ENCODE results near the gene TAS2R41.

TAS2R41 gene, protein sequence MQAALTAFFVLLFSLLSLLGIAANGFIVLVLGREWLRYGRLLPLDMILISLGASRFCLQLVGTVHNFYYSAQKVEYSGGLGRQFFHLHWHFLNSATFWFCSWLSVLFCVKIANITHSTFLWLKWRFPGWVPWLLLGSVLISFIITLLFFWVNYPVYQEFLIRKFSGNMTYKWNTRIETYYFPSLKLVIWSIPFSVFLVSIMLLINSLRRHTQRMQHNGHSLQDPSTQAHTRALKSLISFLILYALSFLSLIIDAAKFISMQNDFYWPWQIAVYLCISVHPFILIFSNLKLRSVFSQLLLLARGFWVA

DNA sequence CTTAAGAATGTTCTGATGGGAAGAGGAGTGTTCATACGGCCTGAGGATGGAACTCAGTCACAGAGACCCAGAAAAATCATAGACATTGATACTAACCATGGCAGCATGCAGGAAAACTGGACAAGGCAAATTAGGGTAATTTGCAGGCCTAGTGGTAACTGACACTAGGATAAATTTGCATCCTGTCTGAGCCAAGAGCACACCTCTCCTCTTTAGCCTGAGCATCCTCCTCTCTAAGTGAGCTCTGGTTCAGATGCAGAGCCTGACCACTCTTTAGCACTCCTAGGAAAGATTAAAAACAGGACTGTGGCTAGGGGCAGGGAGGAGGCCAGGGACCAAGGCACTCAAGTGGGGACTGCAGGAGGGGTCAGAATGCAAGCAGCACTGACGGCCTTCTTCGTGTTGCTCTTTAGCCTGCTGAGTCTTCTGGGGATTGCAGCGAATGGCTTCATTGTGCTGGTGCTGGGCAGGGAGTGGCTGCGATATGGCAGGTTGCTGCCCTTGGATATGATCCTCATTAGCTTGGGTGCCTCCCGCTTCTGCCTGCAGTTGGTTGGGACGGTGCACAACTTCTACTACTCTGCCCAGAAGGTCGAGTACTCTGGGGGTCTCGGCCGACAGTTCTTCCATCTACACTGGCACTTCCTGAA lies at the start of gene TAS2R41:
Gene TAS2R41 (plus strand): TSS at position 373 of the 650 bp plus-strand sequence. CDS start 0 bp downstream, at position 373.
- in situ Hi-C loops (cut with MboI; ENCODE audit: low sequenced_read_pairs), result no loop called here

DNA sequence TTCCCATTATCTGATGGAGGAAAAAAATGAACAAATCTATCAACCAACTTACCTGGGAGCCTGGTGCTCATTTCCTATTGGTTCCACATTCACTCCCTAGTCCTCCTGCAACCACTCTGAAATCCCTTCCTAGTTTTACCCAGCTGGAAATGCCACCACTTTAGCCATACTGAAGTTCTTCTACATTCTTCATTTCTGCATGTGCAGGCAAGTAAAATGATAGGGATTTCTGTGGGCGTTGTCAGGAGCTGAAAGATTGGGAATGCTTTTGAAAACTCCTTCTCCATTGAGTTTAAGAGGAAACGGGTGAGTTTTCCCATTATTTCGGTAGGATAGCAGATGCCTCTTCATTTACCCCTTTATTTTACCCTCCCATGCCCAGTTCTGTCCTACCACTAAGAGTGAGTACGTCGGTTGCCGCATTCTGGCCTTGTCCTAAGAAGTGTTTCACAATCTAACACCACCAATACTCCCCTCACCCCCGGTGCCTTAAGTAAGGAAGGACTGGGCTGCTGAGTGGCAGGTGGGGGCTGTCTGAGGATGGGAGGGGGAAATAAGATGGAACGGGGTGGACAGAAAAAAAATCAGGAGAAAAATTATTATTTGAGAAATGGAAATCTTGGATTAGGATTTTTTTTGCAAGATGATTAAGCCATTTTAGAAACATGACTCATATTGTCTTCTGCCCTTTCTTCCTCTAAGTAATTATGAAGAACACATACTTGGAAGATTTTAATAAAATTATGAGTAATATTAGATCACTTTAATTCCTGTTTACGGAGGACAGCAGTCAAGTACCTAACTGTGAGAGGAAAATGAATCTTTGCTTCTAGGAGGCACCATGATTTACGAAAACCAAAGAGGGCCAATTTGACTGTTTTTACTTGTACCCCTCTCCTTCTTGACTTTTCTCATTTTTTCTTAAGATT lies 47.6 kb upstream of the TAS2R41 start:
- in situ Hi-C loops (cut with MboI; ENCODE audit: low sequenced_read_pairs), result no loop called here

DNA sequence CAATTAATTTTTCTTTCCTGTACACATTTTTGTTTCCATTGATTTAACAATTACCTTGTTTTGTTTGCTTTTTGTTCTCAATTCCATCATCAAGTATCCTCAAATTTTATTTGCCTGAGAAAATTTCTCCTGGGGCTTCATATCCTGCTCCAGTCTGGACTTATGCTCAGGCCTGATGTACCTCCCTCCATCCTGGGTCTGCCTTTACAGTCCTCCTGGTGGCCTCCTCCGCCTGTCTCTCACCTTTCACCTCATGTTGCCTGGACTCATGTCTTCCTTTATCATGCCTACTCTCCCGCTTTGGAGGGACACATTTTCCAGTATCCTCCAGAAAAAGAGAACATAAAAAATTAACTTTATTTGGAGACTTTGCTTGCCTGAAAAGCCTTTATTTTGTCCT lies 46.6 kb upstream of the TAS2R41 start:
- in situ Hi-C loops (cut with MboI; ENCODE audit: low sequenced_read_pairs), result no loop called here

DNA sequence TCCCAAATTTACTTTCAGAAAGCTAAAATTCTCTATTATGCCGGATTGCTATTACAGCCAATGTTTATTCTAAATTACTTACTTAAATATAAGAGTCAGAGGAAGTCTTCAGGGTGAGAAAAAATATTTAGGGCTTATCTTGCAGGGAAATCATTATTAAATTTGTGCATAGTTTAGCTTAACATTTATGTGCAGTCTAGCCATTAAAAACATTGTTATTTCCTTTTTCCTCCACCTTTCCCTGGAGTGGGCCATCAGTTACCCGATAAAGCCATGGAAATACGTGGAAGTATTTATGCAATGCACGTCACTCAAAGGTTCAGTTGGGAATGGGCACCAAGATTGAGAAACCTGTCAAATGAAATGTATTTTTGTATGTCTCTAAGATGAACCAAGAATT lies 43.9 kb upstream of the TAS2R41 start:
- in situ Hi-C loops (cut with MboI; ENCODE audit: low sequenced_read_pairs), result no loop called here

DNA sequence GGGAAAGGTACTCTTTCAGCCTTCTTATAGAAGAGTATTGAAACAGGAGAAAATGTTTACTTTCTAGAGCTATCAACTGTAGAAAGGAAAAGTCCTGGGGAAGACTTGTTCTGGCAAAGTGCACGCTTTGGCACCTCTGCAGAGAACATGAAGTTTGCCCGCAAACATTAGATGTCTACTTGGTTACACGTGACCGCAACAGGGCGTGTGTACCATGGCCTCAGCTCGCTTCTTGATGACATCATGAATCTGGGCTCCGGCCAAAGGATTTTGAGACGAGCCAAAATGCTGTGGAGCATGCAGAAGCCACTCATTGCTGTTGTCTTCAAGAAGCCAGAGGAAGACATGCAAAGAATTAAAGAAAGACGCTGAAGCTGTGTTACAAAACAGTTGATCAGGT lies 43.0 kb upstream of the TAS2R41 start:
- in situ Hi-C loops (cut with MboI; ENCODE audit: low sequenced_read_pairs), result no loop called here

DNA sequence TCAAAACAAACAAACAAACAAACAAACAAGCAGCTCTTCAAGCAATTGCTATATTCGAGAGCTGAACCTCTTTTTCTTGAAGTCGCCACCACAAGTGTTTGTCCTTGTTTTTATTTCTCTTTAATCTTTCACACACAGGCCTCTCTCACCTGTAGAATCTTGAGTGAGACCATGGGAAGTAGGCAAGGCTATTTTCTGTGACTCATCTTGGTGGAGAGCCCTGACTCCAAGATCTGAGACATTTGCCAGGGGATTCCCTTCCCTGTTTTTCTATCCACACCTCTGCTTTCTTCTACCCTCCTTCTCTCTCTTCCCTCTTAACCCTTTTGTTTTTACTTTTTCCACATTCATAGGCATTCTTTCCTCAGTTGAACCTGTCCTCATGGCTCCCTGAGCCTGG lies 42.4 kb upstream of the TAS2R41 start:
- in situ Hi-C loops (cut with MboI; ENCODE audit: low sequenced_read_pairs), result no loop called here

DNA sequence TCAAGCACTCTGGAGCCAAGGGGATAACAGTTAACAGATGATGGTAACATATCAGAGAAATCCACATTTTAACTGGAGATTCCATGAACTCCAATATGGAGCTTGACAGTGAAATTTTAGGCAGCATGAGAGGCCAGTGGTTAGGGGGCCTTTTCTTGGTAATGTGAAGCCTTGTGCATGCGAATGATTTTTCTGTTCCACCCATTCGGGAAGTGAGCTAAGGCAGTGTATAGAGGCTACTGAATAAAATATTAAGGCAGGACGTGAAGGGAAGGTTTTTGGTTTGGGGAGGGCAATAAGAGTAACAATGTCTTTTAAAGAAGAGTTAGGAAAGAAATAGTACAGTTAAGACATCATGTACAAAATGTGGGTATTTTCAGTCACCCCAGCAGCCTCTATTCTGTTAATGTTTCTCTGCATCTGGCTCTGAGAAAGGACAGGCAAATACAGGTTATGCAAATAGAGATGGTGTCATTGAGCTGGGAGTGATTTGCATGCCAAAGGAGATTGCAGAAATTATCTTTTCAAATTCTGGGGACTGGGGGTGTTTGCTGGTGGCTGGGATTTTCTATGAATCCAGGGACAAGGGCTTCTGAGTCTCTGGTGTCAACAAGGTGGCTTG lies 41.2 kb upstream of the TAS2R41 start:
- in situ Hi-C loops (cut with MboI; ENCODE audit: low sequenced_read_pairs), result no loop called here

DNA sequence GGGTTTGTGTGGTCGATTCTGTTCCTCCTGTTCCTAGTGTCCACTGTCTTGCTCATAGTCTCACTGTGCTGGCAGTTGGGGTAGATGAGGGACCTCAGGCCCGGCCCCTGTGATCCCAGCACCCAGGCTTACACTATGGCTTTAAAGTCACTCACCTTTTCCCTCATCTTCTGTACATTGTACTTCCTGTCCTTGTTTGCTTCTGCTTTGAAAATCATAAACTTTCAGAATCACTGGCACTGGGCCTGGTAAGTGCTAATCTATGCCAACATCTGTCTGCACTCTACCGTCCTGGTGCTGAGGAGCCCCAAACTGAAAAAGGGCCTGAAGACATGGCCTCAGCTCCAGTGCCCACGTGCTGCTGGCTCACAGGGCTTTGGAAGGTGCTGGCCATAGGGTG lies 40.1 kb upstream of the TAS2R41 start:
- in situ Hi-C loops (cut with MboI; ENCODE audit: low sequenced_read_pairs), result no loop called here

DNA sequence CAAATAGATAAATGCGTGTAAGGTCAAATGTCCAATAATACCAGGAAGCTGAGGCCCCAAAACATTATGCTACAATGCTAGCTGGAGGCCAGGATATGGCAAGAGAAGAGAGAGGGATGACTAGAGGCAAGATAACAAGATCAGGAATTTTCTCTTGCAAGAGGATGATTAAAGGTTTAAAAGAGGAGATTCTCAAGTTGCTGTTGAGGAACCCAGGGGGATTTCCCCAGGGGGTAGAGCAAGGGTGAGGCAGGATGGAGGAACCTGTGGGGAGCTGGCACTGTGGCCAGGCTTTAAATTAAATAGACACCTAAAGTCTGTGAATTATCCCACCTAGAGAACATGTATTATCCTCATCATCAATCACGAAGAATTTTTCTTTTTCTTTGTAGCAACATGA lies 37.8 kb upstream of the TAS2R41 start:
- in situ Hi-C loops (cut with MboI; ENCODE audit: low sequenced_read_pairs), result no loop called here

DNA sequence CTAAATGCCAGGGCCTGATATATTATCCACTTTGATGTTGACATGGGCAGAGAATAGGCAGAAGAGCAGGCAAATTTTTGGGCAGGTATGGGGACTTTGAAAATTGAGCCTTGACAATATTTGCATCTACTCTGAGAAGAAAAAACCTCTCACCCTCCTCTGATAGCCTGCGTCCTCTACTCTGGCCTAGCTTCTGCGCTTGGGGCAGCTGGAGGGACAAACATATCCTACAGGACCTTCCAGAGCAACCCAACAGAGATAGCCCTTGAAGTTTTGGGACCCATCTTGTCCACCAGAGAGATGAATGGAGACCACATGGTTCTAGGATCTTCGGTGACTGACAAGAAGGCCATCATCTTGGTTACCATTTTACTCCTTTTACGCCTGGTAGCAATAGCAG lies 34.5 kb upstream of the TAS2R41 start, which contains the start of gene TAS2R60:
Gene TAS2R60 (plus strand): TSS at position 301 of the 400 bp plus-strand sequence. CDS start 0 bp downstream, at position 301.
- in situ Hi-C loops (cut with MboI; ENCODE audit: low sequenced_read_pairs), result no loop called here

DNA sequence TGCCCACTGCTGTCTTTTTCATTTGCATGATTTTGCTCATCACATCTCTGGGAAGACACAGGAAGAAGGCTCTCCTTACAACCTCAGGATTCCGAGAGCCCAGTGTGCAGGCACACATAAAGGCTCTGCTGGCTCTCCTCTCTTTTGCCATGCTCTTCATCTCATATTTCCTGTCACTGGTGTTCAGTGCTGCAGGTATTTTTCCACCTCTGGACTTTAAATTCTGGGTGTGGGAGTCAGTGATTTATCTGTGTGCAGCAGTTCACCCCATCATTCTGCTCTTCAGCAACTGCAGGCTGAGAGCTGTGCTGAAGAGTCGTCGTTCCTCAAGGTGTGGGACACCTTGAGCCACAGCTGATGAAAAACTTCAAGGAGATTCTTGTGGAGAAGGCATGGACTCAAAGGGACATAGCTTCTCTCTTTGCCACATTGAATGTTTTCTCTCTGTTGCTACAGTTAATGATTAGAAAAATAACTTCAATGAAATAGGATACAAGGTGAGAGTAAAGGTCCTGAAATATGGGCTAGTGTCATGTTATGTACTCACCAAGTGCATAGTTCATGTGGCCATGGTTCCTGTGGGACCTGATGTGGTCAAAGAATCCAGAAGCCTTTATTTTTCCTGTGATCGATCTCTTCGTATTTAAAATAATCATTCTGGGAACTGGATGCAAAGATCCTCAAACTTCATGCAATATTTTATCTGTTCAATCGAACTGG lies 33.5 kb upstream of the TAS2R41 start:
- in situ Hi-C loops (cut with MboI; ENCODE audit: low sequenced_read_pairs), result no loop called here

DNA sequence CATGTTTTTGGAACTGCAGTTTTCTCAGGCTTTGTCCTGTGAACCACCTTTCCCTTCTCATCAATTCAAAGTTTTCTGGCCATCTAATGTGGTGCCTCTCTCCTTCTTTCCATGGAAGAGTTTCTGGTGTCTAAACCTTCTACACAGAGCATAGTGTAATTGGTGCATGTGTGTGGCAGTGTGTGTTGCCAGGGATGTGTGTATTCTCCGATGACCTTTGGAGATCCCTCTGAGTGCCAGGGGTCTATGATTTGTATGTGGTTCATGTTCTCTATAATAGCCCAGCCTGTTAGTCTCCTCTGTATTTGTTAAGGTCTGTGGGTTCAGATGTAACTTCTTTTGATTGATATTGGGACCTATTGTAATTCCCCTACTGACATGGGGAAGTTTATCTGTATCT lies 32.9 kb upstream of the TAS2R41 start:
- in situ Hi-C loops (cut with MboI; ENCODE audit: low sequenced_read_pairs), result no loop called here

DNA sequence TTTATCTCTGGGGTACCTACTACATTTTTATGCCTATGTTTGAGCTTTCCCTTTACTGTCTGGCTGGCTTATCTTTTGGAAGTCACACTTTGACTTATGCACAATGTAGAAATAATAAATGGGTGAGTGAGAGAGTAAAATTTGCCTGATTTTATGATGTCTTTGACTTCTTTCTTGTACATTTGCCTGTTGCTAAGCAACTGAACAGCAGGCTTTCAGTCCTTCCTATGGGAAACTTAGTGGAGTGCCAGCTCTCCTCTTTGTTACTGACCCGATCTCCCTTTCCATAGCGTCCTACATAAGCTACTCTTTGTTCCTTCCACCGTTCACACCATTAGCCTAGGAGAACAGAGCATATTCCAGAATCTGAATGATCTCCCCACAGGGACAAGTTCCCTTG lies 30.2 kb upstream of the TAS2R41 start:
- in situ Hi-C loops (cut with MboI; ENCODE audit: low sequenced_read_pairs), result no loop called here

DNA sequence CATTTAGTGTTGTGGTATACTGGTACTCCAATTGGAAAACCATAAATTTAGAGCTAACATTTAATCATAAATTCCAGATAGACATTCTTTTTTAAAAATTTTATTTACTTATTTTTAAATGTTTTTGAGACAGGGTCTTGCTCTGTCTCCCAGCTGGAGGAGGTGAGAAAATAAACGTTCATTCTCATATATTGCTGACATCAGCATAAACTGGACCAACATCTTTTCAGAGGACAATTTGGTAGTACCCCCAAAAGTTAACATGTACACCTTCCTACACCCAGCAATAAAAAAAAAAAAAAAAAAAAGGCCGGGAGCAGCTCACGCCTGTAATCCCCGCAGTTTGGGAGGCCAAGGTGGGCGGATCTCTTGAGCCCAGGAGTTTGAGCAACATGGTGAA lies 29.2 kb upstream of the TAS2R41 start:
- in situ Hi-C loops (cut with MboI; ENCODE audit: low sequenced_read_pairs), result no loop called here

DNA sequence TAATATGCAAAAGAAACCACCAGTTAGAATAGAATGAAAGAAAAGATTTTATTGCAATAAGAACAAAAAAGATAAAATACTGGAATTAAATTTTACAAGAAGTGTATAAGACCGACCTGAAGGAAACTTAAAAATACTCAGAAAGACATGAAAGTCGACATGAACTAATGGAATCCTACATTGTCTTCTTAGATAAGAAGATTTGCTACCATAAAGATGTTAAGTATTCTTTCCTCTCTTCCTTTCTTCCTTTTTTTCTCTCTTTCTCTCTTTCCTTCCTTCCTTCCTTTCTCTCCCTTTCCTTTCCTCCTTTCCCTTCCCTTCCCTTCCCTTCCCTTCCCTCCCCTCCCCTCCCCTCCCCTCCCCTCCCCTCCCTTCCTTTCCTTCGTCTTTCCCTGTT lies 27.9 kb upstream of the TAS2R41 start:
- in situ Hi-C loops (cut with MboI; ENCODE audit: low sequenced_read_pairs), result no loop called here

DNA sequence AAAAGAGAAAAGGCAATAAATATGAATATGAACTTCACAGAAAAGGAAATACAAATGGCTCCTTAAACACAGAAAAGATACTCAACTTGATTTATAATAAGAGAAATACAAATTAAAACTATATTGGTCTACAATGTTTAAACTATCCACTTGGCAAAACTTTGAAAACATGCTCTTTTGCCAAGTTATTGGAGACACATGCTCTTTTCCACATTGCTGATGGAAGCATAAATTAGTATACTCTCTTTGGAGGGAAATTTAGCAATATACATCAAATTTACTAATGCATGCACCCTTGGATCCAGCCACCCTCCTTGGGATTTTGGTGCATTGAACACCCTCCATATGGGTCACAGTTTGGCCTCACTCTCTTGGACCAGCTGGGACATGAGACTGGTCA lies 26.6 kb upstream of the TAS2R41 start:
- in situ Hi-C loops (cut with MboI; ENCODE audit: low sequenced_read_pairs), result no loop called here

DNA sequence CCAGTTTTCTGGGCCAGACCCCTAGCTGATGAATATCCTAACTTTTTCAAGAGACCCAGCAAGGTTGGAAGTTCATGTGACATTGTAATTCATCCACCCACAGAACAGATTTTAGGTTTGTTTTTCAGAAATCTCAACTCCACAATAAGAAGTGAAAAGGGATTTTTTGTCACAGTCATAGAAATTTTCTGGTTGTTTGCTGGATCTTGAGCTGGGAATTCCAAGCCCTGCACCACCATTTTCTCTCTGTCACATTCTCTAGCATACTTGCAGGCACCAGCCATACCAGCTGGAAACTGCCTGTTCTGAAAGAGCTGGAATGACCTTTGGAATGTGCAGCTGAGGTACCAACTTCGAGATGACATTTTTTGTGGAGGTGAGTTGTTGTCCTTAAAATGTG lies 25.9 kb upstream of the TAS2R41 start:
- in situ Hi-C loops (cut with MboI; ENCODE audit: low sequenced_read_pairs), result no loop called here

DNA sequence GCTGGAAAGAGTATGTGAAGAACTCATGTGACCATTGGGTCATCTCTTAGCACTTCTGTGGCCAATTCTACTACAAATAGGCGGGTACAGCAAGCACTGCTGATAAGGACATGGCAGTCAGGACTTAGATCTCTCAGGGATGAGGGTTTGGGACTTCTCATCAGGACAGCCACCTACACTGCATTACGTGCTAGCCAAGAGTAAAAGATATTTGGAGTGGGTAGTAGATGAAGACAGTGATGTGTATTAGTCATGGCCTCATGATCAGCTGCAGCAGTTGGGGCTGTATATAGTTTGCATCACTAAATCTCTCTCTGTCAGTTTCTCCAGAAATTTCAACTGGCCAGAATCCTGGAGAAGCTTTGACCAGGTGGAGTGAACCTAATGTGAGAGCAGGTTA lies 25.2 kb upstream of the TAS2R41 start:
- in situ Hi-C loops (cut with MboI; ENCODE audit: low sequenced_read_pairs), result no loop called here

DNA sequence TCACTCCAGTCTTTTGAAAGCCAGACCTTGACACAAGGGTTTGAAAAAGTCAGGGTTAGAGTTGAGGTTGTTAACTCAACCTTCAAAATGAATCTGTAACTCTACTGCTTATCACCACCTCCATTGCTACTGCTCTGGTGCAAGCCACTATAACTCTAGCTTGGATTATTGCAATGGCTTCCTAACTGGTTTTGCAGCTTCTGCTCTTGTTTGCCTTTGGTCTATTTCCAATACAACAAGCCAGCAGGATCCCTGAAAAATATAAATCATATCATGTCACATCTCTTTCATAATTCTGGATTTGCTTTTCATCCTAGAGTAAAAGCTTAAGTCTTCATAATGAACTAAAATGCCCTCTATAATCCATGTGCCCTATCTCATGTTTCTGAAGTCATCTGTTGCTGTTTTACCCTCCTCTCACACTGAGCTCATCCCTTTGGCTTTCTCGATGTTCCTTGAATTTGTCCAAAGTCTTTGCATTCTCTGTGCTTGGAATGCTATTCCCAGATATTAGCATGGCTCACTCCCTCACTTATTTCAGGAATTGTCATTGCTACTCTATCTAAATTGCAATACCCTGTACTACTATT lies 23.5 kb upstream of the TAS2R41 start:
- in situ Hi-C loops (cut with MboI; ENCODE audit: low sequenced_read_pairs), result no loop called here

DNA sequence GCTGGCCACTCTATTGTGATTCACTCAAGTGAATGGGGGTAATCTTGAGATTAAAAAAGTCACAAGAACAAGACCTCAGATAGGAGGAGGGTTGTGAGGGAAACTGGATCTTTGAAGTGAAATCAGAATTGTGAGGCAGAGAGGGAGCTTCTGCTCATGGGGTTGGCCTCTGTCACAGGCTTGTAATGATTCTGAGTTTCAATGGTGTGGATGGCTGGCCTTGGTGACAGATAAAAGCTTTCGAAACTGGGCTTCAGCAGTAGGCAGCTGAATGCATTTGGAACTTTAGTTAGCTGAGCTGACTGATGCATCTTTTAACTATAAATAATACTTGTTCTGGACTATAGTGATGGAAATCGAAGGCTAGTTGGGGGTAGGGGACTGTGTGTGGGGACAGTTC lies 22.2 kb upstream of the TAS2R41 start:
- in situ Hi-C loops (cut with MboI; ENCODE audit: low sequenced_read_pairs), result no loop called here
